ENCODE results near the gene TRMT2A. TPM values are rescaled to one million over a fixed set of nuclear protein-coding genes. Genes with fewer than 3 reads are reported as not detected.

TRMT2A gene
- total RNA-seq, 1 experiment from 2014 or later: 66.7 TPM

DNA sequence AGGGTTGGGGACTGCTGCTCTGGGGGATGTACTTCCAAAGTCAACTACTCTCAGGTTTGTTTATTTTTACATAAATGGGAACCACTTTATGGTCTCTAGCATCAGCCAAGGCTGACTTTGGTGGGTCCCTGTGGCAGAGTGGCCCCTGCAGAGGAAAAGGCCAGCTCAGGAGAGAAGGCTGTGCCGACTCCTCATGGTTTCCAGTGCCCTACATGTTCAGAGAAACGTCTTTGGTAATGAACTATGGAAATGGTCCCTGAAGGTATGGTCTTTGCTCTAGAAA, 11.5 kb upstream of the TRMT2A start:
- DNase-seq (ENCODE audit: low read depth, low spot score) (no peak), ATAC-seq (no peak)
- Histone ChIP-seq H3K36me3 (ENCODE audit: control insufficient read depth, insufficient read depth, low read length) (peaks cover 2% of the 10 kb centered on the region; the same call in 1 of the 2 replicates), H3K27me3 (ENCODE audit: control insufficient read depth, insufficient read depth, low read length) (no peaks in the 10 kb centered on the region), H3K9me3 (ENCODE audit: control insufficient read depth, insufficient read depth, low read depth, low read length) (no peaks in the 10 kb centered on the region), H3K27ac (ENCODE audit: low read length) (no peak overlapping the region), H3K4me1 (ENCODE audit: control insufficient read depth, insufficient read depth, low read length) (no peaks in the 10 kb centered on the region; the same call in 1 of the 2 replicates), H3K4me3 (ENCODE audit: low read depth in 2 of 2, low read length in 2 of 2) (no peak overlapping the region)
- ChIA-PET CTCF (no interaction called here), POLR2A (no interaction called here)
- intact Hi-C loops (cut with micrococcal nuclease; ENCODE audit: unreplicated experiment): no loop called here
- TF ChIP-seq, protein P1, sequence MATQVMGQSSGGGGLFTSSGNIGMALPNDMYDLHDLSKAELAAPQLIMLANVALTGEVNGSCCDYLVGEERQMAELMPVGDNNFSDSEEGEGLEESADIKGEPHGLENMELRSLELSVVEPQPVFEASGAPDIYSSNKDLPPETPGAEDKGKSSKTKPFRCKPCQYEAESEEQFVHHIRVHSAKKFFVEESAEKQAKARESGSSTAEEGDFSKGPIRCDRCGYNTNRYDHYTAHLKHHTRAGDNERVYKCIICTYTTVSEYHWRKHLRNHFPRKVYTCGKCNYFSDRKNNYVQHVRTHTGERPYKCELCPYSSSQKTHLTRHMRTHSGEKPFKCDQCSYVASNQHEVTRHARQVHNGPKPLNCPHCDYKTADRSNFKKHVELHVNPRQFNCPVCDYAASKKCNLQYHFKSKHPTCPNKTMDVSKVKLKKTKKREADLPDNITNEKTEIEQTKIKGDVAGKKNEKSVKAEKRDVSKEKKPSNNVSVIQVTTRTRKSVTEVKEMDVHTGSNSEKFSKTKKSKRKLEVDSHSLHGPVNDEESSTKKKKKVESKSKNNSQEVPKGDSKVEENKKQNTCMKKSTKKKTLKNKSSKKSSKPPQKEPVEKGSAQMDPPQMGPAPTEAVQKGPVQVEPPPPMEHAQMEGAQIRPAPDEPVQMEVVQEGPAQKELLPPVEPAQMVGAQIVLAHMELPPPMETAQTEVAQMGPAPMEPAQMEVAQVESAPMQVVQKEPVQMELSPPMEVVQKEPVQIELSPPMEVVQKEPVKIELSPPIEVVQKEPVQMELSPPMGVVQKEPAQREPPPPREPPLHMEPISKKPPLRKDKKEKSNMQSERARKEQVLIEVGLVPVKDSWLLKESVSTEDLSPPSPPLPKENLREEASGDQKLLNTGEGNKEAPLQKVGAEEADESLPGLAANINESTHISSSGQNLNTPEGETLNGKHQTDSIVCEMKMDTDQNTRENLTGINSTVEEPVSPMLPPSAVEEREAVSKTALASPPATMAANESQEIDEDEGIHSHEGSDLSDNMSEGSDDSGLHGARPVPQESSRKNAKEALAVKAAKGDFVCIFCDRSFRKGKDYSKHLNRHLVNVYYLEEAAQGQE (IDR thresholded peaks at IDR 0.05; ENCODE audit: insufficient read depth in 1 of 2, low read depth in 2 of 2, low read length in 1 of 2): no peak
- TF ChIP-seq POLR2AphosphoS5 (IDR thresholded peaks at IDR 0.05; ENCODE audit: low read depth, low read length) (no peak), TCF7L2 (IDR thresholded peaks at IDR 0.05; ENCODE audit: low read depth, low read length) (no peak), SIN3A (IDR thresholded peaks at IDR 0.05; ENCODE audit: borderline replicate concordance, insufficient read depth, low read depth, low read length) (no peak)
- TF ChIP-seq, protein P2, sequence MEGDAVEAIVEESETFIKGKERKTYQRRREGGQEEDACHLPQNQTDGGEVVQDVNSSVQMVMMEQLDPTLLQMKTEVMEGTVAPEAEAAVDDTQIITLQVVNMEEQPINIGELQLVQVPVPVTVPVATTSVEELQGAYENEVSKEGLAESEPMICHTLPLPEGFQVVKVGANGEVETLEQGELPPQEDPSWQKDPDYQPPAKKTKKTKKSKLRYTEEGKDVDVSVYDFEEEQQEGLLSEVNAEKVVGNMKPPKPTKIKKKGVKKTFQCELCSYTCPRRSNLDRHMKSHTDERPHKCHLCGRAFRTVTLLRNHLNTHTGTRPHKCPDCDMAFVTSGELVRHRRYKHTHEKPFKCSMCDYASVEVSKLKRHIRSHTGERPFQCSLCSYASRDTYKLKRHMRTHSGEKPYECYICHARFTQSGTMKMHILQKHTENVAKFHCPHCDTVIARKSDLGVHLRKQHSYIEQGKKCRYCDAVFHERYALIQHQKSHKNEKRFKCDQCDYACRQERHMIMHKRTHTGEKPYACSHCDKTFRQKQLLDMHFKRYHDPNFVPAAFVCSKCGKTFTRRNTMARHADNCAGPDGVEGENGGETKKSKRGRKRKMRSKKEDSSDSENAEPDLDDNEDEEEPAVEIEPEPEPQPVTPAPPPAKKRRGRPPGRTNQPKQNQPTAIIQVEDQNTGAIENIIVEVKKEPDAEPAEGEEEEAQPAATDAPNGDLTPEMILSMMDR (IDR thresholded peaks at IDR 0.05): no peak
- in situ Hi-C loops (cut with HindIII; ENCODE audit: low pct_unique_long_range_greater_than_20kb, low sequenced_read_pairs): no loop called here
- no TSS peak for BruUV-seq (replicated peaks)

DNA sequence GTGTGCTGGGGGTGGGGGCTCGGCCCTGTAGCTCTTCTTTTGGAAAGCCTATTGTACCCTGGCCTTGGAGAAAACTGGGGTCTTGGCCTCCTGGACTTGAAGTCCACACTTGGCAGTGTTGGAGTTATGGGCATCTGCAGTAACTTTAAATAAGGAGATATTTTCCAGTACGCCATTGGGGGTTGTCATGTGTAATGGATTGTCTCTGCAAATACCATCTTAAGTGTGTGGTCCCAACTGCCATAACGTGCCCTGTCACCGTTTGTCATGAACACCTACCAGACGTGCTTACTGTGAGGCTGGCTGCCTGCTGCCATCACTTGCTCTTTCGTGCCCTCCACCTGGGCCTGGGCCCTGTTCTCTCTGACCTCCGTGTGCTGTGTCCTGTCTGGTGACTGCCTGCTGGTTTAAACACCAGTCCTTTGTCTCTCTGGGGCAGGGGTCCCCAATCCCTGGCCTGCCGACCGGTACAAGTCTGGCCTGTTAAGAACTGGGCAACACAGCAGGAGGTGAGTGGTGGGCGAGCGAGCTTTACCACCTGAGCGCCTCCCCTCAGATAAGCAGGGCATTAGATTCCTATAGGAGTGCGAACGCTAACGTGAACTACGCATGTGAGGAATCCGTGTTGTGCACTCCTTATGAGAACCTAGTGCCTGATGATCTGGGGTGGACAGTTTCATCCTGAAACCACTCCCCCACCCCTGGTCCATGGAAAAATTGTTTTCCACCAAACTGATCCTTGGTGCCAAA, 11.0 kb upstream of the TRMT2A start:
- ChIA-PET CTCF (no interaction called here), POLR2A (no interaction called here)
- DNase-seq (ENCODE audit: low read depth, low spot score) (no peak), ATAC-seq (no peak)
- H3K27me3 ChIP-seq (ENCODE audit: control insufficient read depth, insufficient read depth, low read length): no peaks in the 10 kb centered on the region
- in situ Hi-C loops (cut with HindIII; ENCODE audit: low pct_unique_long_range_greater_than_20kb, low sequenced_read_pairs): no loop called here
- H3K4me3 ChIP-seq (ENCODE audit: low read depth in 2 of 2, low read length in 2 of 2): no peak overlapping the region
- intact Hi-C loops (cut with micrococcal nuclease; ENCODE audit: unreplicated experiment): no loop called here
- no peaks in the 10 kb centered on the region for H3K9me3 ChIP-seq (ENCODE audit: control insufficient read depth, insufficient read depth, low read depth, low read length)
- H3K27ac ChIP-seq (ENCODE audit: low read length): no peak overlapping the region
- H3K4me1 ChIP-seq (ENCODE audit: control insufficient read depth, insufficient read depth, low read length): no peaks in the 10 kb centered on the region; the same call in 1 of the 2 replicates
- no TSS peak for BruUV-seq (replicated peaks)
- peaks cover 2% of the 10 kb centered on the region; the same call in 1 of the 2 replicates for H3K36me3 ChIP-seq (ENCODE audit: control insufficient read depth, insufficient read depth, low read length)
- TF ChIP-seq, protein P1 (IDR thresholded peaks at IDR 0.05; ENCODE audit: insufficient read depth in 1 of 2, low read depth in 2 of 2, low read length in 1 of 2): no peak
- TF ChIP-seq TCF7L2 (IDR thresholded peaks at IDR 0.05; ENCODE audit: low read depth, low read length) (no peak), SIN3A (IDR thresholded peaks at IDR 0.05; ENCODE audit: borderline replicate concordance, insufficient read depth, low read depth, low read length) (no peak), POLR2AphosphoS5 (IDR thresholded peaks at IDR 0.05; ENCODE audit: low read depth, low read length) (no peak)
- TF ChIP-seq, protein P2 (IDR thresholded peaks at IDR 0.05): no peak

Data from Panc1 (cell line).